Measurements from ENCODE around the gene ARHGAP18. TPM values are rescaled to one million over a fixed set of nuclear protein-coding genes. Genes with fewer than 3 reads are reported as not detected.

The ARHGAP18 gene
- total RNA-seq, 6 experiments from 2014 or later: 70.8 to 81.2 (median 76.0) TPM

DNA sequence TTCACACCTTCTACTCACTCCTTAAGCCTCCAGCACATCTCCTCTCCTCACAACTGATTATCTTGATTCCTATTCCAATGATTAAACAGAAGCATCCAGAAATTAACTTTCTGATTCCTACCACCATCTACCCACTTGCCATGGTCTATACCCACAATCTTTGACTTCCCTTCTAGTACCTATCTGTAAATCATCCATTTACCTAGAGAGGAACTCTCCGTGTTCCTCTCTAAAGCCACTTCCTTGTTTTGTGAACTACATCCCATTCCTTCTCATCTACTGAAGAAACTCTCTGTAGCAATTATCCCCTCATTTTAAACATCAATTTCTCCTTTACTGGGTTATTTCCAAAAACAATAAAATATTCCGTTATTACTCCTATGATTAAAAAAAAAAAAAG, 167.3 kb downstream of the ARHGAP18 start:
- peaks cover 51% of the 10 kb centered on the region for H3K36me3 Mint-ChIP-seq (ENCODE audit: low read depth)
- peaks cover 4% of the 10 kb centered on the region; the same call in 1 of the 2 replicates for H3K9me3 Mint-ChIP-seq
- no peak for DNase-seq
- no peak overlapping the region for H3K27ac Mint-ChIP-seq
- H3K4me3 Mint-ChIP-seq: no peak overlapping the region
- H3K27me3 Mint-ChIP-seq (ENCODE audit: insufficient read depth): no peaks in the 10 kb centered on the region; the same call in 1 of the 2 replicates
- TF ChIP-seq, protein P1, sequence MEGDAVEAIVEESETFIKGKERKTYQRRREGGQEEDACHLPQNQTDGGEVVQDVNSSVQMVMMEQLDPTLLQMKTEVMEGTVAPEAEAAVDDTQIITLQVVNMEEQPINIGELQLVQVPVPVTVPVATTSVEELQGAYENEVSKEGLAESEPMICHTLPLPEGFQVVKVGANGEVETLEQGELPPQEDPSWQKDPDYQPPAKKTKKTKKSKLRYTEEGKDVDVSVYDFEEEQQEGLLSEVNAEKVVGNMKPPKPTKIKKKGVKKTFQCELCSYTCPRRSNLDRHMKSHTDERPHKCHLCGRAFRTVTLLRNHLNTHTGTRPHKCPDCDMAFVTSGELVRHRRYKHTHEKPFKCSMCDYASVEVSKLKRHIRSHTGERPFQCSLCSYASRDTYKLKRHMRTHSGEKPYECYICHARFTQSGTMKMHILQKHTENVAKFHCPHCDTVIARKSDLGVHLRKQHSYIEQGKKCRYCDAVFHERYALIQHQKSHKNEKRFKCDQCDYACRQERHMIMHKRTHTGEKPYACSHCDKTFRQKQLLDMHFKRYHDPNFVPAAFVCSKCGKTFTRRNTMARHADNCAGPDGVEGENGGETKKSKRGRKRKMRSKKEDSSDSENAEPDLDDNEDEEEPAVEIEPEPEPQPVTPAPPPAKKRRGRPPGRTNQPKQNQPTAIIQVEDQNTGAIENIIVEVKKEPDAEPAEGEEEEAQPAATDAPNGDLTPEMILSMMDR (IDR thresholded peaks at IDR 0.05): no peak
- H3K4me1 Mint-ChIP-seq (ENCODE audit: low read depth): peaks cover 16% of the 10 kb centered on the region

GRCh38 chr6:129539032-129539431, 170.9 kb downstream of the ARHGAP18 start:
- no peaks in the 10 kb centered on the region for H3K27me3 Mint-ChIP-seq (ENCODE audit: insufficient read depth)
- H3K4me1 Mint-ChIP-seq (ENCODE audit: low read depth): peaks cover 24% of the 10 kb centered on the region
- H3K27ac Mint-ChIP-seq: no peak overlapping the region
- TF ChIP-seq, protein P1 (IDR thresholded peaks at IDR 0.05): no peak
- peaks cover 54% of the 10 kb centered on the region for H3K36me3 Mint-ChIP-seq (ENCODE audit: low read depth)
- no peak for DNase-seq
- H3K4me3 Mint-ChIP-seq: no peak overlapping the region
- no peaks in the 10 kb centered on the region for H3K9me3 Mint-ChIP-seq

DNA sequence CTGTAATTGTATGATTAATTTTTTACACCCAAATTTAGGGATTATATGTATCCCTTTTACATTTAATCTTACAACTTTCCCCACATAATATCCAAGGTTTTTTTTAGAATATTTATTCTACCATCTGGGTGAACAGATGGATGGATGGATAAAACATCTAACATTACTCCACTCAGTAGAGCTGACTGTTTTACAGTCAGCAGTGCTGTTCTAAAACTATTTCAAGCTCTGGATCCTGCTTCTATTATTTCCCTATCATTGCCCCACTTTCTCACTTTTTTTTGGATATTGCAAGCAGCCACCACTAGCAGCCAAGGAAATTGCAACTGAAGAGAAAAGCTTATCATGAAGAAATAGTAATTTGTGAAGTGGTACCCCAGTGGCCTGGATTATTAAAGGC, 173.7 kb downstream of the ARHGAP18 start:
- Mint-ChIP-seq H3K4me1 (ENCODE audit: low read depth) (peaks cover 19% of the 10 kb centered on the region), H3K36me3 (ENCODE audit: low read depth) (peaks cover 59% of the 10 kb centered on the region), H3K4me3 (no peak overlapping the region), H3K9me3 (no peaks in the 10 kb centered on the region), H3K27me3 (ENCODE audit: insufficient read depth) (no peaks in the 10 kb centered on the region), H3K27ac (no peak overlapping the region)
- DNase-seq: no peak
- TF ChIP-seq, protein P1 (IDR thresholded peaks at IDR 0.05): no peak

GRCh38 chr6:129534926-129535325, 175.1 kb downstream of the ARHGAP18 start:
- H3K36me3 Mint-ChIP-seq (ENCODE audit: low read depth): peaks cover 70% of the 10 kb centered on the region
- H3K27ac Mint-ChIP-seq: no peak overlapping the region
- TF ChIP-seq, protein P1 (IDR thresholded peaks at IDR 0.05): no peak
- H3K27me3 Mint-ChIP-seq (ENCODE audit: insufficient read depth): no peaks in the 10 kb centered on the region
- DNase-seq: no peak
- H3K4me3 Mint-ChIP-seq: no peak overlapping the region
- no peaks in the 10 kb centered on the region for H3K9me3 Mint-ChIP-seq
- peaks cover 19% of the 10 kb centered on the region for H3K4me1 Mint-ChIP-seq (ENCODE audit: low read depth)

Other genes starting within 250 kb of the ARHGAP18 start
- gene TMEM244, start 151.1 kb upstream of the ARHGAP18 start, total RNA-seq (2021; fragmentation: NEBNext Ultra II Directional; extraction: Animal tissue kit (Norgen Biotek cat#: 25700)): not detected